HEK293 (cell line): ENCODE results near the gene LKAAEAR1.
A peak's percentile ranks its signal among the peaks of the same experiment; 100 is the strongest.

ENCODE experiments used
- BCL11B ChIP-seq: fragments of 450-650 bp; formaldehyde crosslinking; IDR thresholded peaks from 2 replicates; pipeline ENCODE4 v1.5.1; 2016; ENCODE audit warnings: low read depth, missing biosample characterization, missing genetic modification characterization
- KLF7 ChIP-seq: fragments of 450-650 bp; formaldehyde crosslinking; IDR thresholded peaks from 2 replicates; pipeline ENCODE4 v1.5.1; 2016; ENCODE audit warnings: missing biosample characterization, missing genetic modification characterization, borderline replicate concordance
- SCRT2 ChIP-seq: fragments of 450-650 bp; formaldehyde crosslinking; IDR thresholded peaks from 2 replicates; pipeline ENCODE4 v1.5.1; 2016; ENCODE audit warnings: missing biosample characterization, missing genetic modification characterization
- SP7 ChIP-seq: fragments of 450-650 bp; formaldehyde crosslinking; IDR thresholded peaks from 2 replicates; pipeline ENCODE4 v1.5.1; 2016; ENCODE audit warnings: missing biosample characterization, missing genetic modification characterization
- ZBTB10 ChIP-seq: fragments of 450-650 bp; formaldehyde crosslinking; IDR thresholded peaks from 2 replicates; pipeline ENCODE4 v1.5.1; 2016; ENCODE audit warnings: missing biosample characterization, missing genetic modification characterization
- ZBTB20 ChIP-seq: fragments of 450-650 bp; formaldehyde crosslinking; IDR thresholded peaks from 2 replicates; pipeline ENCODE4 v1.5.1; 2016; ENCODE audit warnings: missing biosample characterization, missing genetic modification characterization
- ZBTB7A ChIP-seq: fragments of 450-650 bp; formaldehyde crosslinking; IDR thresholded peaks from 2 replicates; pipeline ENCODE4 v1.5.1; 2016; ENCODE audit warnings: low read depth, missing biosample characterization, missing genetic modification characterization
- ZEB2 ChIP-seq: fragments of 450-650 bp; formaldehyde crosslinking; IDR thresholded peaks from 2 replicates; pipeline ENCODE4 v1.5.1; 2016; ENCODE audit warnings: missing biosample characterization, missing genetic modification characterization
- ZFP41 ChIP-seq: fragments of 450-650 bp; formaldehyde crosslinking; IDR thresholded peaks from 2 replicates; pipeline ENCODE4 v1.5.1; 2016; ENCODE audit warnings: missing biosample characterization, missing genetic modification characterization, borderline replicate concordance
- ZIC2 ChIP-seq: fragments of 450-650 bp; formaldehyde crosslinking; IDR thresholded peaks from 2 replicates; pipeline ENCODE4 v1.5.1; 2016; ENCODE audit warnings: missing biosample characterization, missing genetic modification characterization
- ZNF114 ChIP-seq: fragments of 450-650 bp; formaldehyde crosslinking; IDR thresholded peaks from 2 replicates; pipeline ENCODE4 v1.5.0; 2017; ENCODE audit warnings: missing biosample characterization, missing genetic modification characterization
- ZNF184 ChIP-seq: fragments of 450-650 bp; IDR thresholded peaks from 2 replicates; pipeline ENCODE4 v1.5.1; 2018; ENCODE audit warnings: missing biosample characterization, mild to moderate bottlenecking, missing genetic modification characterization
- ZNF24 ChIP-seq: fragments of 450-650 bp; formaldehyde crosslinking; IDR thresholded peaks from 2 replicates; pipeline ENCODE4 v1.5.1; 2016; ENCODE audit warnings: missing biosample characterization, missing genetic modification characterization
- ZNF404 ChIP-seq: fragments of 450-650 bp; formaldehyde crosslinking; IDR thresholded peaks from 2 replicates; pipeline ENCODE4 v1.5.1; 2017; ENCODE audit warnings: missing biosample characterization, missing genetic modification characterization
- ZNF48 ChIP-seq: fragments of 450-650 bp; formaldehyde crosslinking; IDR thresholded peaks from 2 replicates; pipeline ENCODE4 v1.5.1; 2016; ENCODE audit warnings: missing biosample characterization, missing genetic modification characterization
- ZNF580 ChIP-seq: fragments of 450-650 bp; formaldehyde crosslinking; IDR thresholded peaks from 2 replicates; pipeline ENCODE4 v1.5.1; 2016; ENCODE audit warnings: missing biosample characterization, missing genetic modification characterization
- ZNF621 ChIP-seq: fragments of 450-650 bp; formaldehyde crosslinking; IDR thresholded peaks from 2 replicates; pipeline ENCODE4 v1.5.1; 2017; ENCODE audit warnings: missing biosample characterization, missing genetic modification characterization
- ZNF791 ChIP-seq: fragments of 450-650 bp; formaldehyde crosslinking; IDR thresholded peaks from 2 replicates; pipeline ENCODE4 v1.5.1; 2016; ENCODE audit warnings: missing biosample characterization, missing genetic modification characterization
- ZNF843 ChIP-seq: fragments of 450-650 bp; formaldehyde crosslinking; IDR thresholded peaks from 2 replicates; pipeline ENCODE4 v1.5.1; 2016; ENCODE audit warnings: missing biosample characterization, missing genetic modification characterization
- ZSCAN18 ChIP-seq: fragments of 450-650 bp; formaldehyde crosslinking; IDR thresholded peaks from 2 replicates; pipeline ENCODE4 v1.5.1; 2016; ENCODE audit warnings: missing biosample characterization, missing genetic modification characterization
- ZXDB ChIP-seq: fragments of 450-650 bp; formaldehyde crosslinking; IDR thresholded peaks from 2 replicates; pipeline ENCODE4 v1.5.1; 2016; ENCODE audit warnings: missing biosample characterization, missing genetic modification characterization
- TF ChIP-seq, protein P1 (sequence below): fragments of 450-650 bp; formaldehyde crosslinking; IDR thresholded peaks from 2 replicates; pipeline ENCODE4 v1.5.1; 2017; ENCODE audit warnings: missing biosample characterization, mild to moderate bottlenecking, missing genetic modification characterization, moderate library complexity
- TF ChIP-seq, protein P2 (sequence below): fragments of 450-650 bp; formaldehyde crosslinking; IDR thresholded peaks from 2 replicates; pipeline ENCODE4 v1.5.1; 2017; ENCODE audit warnings: missing biosample characterization, missing genetic modification characterization
- TF ChIP-seq, protein P3 (sequence below): fragments of 450-650 bp; formaldehyde crosslinking; IDR thresholded peaks from 2 replicates; pipeline ENCODE4 v1.5.1; 2016; ENCODE audit warnings: missing biosample characterization, missing genetic modification characterization
- TF ChIP-seq, protein P4 (sequence below): fragments of 450-650 bp; formaldehyde crosslinking; IDR thresholded peaks from 2 replicates; pipeline ENCODE4 v1.5.1; 2016; ENCODE audit warnings: missing biosample characterization, missing genetic modification characterization

The LKAAEAR1 gene

DNA sequence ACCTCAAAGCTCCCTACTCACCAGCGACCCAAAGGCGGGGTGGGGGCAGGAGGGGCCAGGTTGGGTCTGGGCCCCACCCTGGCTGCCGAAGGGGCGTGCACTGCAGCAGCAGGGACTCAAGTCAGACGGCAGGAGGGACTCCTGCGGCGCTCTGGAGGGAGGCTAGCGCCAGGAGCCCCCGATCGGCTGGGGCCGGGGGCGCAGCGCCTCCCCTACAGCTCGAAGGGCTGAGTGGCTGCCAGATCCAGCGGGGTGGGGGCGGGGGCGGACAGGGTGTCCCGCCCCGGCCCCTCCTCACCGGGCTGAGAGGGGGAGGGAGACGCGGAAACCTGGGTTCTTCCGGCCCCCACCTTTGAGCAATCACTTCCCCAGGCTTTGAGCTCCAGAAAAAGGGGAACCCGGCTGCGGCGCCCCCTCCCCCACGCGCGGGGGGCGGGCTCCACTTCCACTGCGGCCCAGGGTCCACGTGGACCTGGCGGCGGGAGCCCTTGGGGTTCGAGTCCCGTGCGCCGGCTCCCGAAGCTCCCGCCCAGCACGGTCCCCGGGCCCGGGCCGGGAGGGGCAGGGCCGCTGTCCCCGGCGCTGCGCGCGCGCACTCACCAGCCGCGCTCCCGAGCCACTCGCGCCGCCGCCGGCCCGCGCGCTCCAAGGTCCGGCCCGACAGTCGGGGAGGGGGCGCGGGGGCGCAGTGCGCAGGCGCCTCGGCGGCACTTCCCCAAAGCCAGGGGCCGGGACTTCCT lies 4.8 kb downstream of the LKAAEAR1 start, which contains the start of gene RGS19 (continued):
- TF ChIP-seq ZSCAN18 (tag by site-specific recombination) (no peak), ZIC2 (peak; percentile 90), ZNF24 (tag by site-specific recombination) (no peak), ZNF114 (no peak), ZBTB7A (tag by site-specific recombination) (0 out of 2 replicates have a peak, but pooled peaks have one; percentile 14), ZBTB20 (tag by site-specific recombination) (peak; percentile 26; the same call in 1 of the 2 replicates), ZXDB (tag by site-specific recombination) (no peak), ZEB2 (tag by site-specific recombination) (peak; percentile 52; the same call in 1 of the 2 replicates), ZNF580 (tag by site-specific recombination) (no peak), KLF7 (tag by site-specific recombination) (peak; percentile 32; the same call in 1 of the 2 replicates), ZNF621 (tag by site-specific recombination) (no peak), ZNF48 (no peak), ZNF184 (tag by site-specific recombination) (no peak), ZNF843 (tag by site-specific recombination) (peak; percentile 39; the same call in 1 of the 2 replicates), BCL11B (no peak), SP7 (0 out of 2 replicates have a peak, but pooled peaks have one; percentile 39), ZNF404 (tag by site-specific recombination) (no peak), SCRT2 (tag by site-specific recombination) (no peak), ZFP41 (tag by site-specific recombination) (no peak), ZNF791 (tag by site-specific recombination) (no peak), ZBTB10 (peak; percentile 90)
- TF ChIP-seq, protein P1, sequence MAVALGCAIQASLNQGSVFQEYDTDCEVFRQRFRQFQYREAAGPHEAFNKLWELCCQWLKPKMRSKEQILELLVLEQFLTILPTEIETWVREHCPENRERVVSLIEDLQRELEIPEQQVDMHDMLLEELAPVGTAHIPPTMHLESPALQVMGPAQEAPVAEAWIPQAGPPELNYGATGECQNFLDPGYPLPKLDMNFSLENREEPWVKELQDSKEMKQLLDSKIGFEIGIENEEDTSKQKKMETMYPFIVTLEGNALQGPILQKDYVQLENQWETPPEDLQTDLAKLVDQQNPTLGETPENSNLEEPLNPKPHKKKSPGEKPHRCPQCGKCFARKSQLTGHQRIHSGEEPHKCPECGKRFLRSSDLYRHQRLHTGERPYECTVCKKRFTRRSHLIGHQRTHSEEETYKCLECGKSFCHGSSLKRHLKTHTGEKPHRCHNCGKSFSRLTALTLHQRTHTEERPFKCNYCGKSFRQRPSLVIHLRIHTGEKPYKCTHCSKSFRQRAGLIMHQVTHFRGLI (tag by site-specific recombination): no peak
- TF ChIP-seq, protein P2, sequence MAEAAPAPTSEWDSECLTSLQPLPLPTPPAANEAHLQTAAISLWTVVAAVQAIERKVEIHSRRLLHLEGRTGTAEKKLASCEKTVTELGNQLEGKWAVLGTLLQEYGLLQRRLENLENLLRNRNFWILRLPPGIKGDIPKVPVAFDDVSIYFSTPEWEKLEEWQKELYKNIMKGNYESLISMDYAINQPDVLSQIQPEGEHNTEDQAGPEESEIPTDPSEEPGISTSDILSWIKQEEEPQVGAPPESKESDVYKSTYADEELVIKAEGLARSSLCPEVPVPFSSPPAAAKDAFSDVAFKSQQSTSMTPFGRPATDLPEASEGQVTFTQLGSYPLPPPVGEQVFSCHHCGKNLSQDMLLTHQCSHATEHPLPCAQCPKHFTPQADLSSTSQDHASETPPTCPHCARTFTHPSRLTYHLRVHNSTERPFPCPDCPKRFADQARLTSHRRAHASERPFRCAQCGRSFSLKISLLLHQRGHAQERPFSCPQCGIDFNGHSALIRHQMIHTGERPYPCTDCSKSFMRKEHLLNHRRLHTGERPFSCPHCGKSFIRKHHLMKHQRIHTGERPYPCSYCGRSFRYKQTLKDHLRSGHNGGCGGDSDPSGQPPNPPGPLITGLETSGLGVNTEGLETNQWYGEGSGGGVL (tag by site-specific recombination): peak; percentile 87
- TF ChIP-seq, protein P3, sequence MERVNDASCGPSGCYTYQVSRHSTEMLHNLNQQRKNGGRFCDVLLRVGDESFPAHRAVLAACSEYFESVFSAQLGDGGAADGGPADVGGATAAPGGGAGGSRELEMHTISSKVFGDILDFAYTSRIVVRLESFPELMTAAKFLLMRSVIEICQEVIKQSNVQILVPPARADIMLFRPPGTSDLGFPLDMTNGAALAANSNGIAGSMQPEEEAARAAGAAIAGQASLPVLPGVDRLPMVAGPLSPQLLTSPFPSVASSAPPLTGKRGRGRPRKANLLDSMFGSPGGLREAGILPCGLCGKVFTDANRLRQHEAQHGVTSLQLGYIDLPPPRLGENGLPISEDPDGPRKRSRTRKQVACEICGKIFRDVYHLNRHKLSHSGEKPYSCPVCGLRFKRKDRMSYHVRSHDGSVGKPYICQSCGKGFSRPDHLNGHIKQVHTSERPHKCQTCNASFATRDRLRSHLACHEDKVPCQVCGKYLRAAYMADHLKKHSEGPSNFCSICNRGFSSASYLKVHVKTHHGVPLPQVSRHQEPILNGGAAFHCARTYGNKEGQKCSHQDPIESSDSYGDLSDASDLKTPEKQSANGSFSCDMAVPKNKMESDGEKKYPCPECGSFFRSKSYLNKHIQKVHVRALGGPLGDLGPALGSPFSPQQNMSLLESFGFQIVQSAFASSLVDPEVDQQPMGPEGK (tag by site-specific recombination): peak; percentile 94
- TF ChIP-seq, protein P4, sequence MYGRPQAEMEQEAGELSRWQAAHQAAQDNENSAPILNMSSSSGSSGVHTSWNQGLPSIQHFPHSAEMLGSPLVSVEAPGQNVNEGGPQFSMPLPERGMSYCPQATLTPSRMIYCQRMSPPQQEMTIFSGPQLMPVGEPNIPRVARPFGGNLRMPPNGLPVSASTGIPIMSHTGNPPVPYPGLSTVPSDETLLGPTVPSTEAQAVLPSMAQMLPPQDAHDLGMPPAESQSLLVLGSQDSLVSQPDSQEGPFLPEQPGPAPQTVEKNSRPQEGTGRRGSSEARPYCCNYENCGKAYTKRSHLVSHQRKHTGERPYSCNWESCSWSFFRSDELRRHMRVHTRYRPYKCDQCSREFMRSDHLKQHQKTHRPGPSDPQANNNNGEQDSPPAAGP (tag by site-specific recombination): peak; percentile 96
